Activated CD8-positive, alpha-beta T cell treated with anti-CD3 and anti-CD28 coated beads for 36 hours (primary cell): ENCODE results near the gene TMEM273. TPM values are rescaled to one million over a fixed set of nuclear protein-coding genes. Genes with fewer than 3 reads are reported as not detected.

ENCODE experiments used
- ATAC-seq: fragments of 200-7000 bp; cut with Tn5 transposase; one replicate; pipeline ENCODE4 v1.10.0; 2021; ENCODE audit warnings: mild to moderate bottlenecking, moderate library complexity
- CTCF ChIA-PET: fragments of 350-600 bp; sonication (Branson Sonifier 250); formaldehyde crosslinking; loops from one replicate; lab custom pipeline; 2021; ENCODE audit warnings: antibody characterized with exemption; lab: Charles Lee
- POLR2A ChIA-PET: fragments of 350-600 bp; sonication (Branson Sonifier 250); formaldehyde crosslinking; loops from one replicate; lab custom pipeline; 2021; ENCODE audit warnings: antibody characterized with exemption; lab: Charles Lee
- DNase-seq: peaks from one replicate; pipeline ENCODE4 v3.0.0-alpha.2; 2020
- H3K27ac Mint-ChIP-seq: one replicate; pipeline ENCODE4 v1.8.0; 2021; ENCODE audit warnings: mild to moderate bottlenecking, mixed read lengths
- H3K27me3 Mint-ChIP-seq: one replicate; pipeline ENCODE4 v1.8.0; 2021; ENCODE audit warnings: mixed read lengths
- H3K36me3 Mint-ChIP-seq: one replicate; pipeline ENCODE4 v1.8.0; 2021; ENCODE audit warnings: low read depth, mixed read lengths
- H3K4me1 Mint-ChIP-seq: one replicate; pipeline ENCODE4 v1.8.0; 2021; ENCODE audit warnings: low read depth, mixed read lengths
- H3K4me3 Mint-ChIP-seq: one replicate; pipeline ENCODE4 v1.8.0; 2021; ENCODE audit warnings: mild to moderate bottlenecking, moderate library complexity, mixed read lengths
- H3K9me3 Mint-ChIP-seq: one replicate; pipeline ENCODE4 v1.8.0; 2021; ENCODE audit warnings: mixed read lengths
- CTCF ChIP-seq: fragments of 200-600 bp; IDR thresholded peaks from one replicate; pipeline ENCODE4 v1.8.0; 2022; ENCODE audit warnings: antibody characterized with exemption, mild to moderate bottlenecking
- intact Hi-C: fragments of 100-400 bp; cut with micrococcal nuclease; formaldehyde crosslinking; loops from one replicate; pipeline ENCODE4 v1.10.0; 2022
- total RNA-seq, 2 experiments: library from RNA; stranded (reverse); gene quantifications; one replicate each; pipeline ENCODE4 v1.2.3, GENCODE V29; 2021

Gene TMEM273
- total RNA-seq, 2 experiments from 2014 or later: 16.6 to 19.0 TPM

GRCh38 chr10:49114718-49115014, 73.5 kb downstream of the TMEM273 start:
- Mint-ChIP-seq H3K27ac (no peak overlapping the region), H3K4me1 (peaks cover 4% of the 10 kb centered on the region), H3K9me3 (no peaks in the 10 kb centered on the region), H3K4me3 (peak overlapping the region; percentile 15), H3K27me3 (peaks cover 36% of the 10 kb centered on the region), H3K36me3 (no peaks in the 10 kb centered on the region)
- TF ChIP-seq CTCF: no peak
- DNase-seq: no peak
- CTCF ChIA-PET: no interaction called here
- POLR2A ChIA-PET: interaction anchor here (0.6 kb wide), 1 partner anchor 183 kb away, joined by 3 read pairs; no protein-coding TSS in a partner anchor
- intact Hi-C loops: no loop called here
- no peak for ATAC-seq

GRCh38 chr10:49113741-49114141, 74.5 kb downstream of the TMEM273 start:
- Mint-ChIP-seq H3K36me3 (no peaks in the 10 kb centered on the region), H3K4me3 (no peak overlapping the region), H3K9me3 (no peaks in the 10 kb centered on the region), H3K27ac (no peak overlapping the region), H3K4me1 (peaks cover 4% of the 10 kb centered on the region), H3K27me3 (peaks cover 39% of the 10 kb centered on the region)
- intact Hi-C loops: no loop called here
- ATAC-seq: no peak
- no peak for TF ChIP-seq CTCF
- POLR2A ChIA-PET: interaction anchor here (0.8 kb wide), 1 partner anchor 14 kb away, joined by 3 read pairs; no protein-coding TSS in a partner anchor
- no peak for DNase-seq
- CTCF ChIA-PET: no interaction called here

- intact Hi-C loops: no loop called here
- POLR2A ChIA-PET: interaction anchor here (0.6 kb wide), 1 partner anchor 318 kb away, joined by 3 read pairs; no protein-coding TSS in a partner anchor
These were observed 75.3 kb downstream of the TMEM273 start for GRCh38 chr10:49112851-49113250.

GRCh38 chr10:49112098-49112497, 76.1 kb downstream of the TMEM273 start:
- intact Hi-C loops: no loop called here
- peaks cover 37% of the 10 kb centered on the region for H3K27me3 Mint-ChIP-seq
- ATAC-seq (no peak), DNase-seq (no peak)
- H3K9me3 Mint-ChIP-seq: no peaks in the 10 kb centered on the region
- TF ChIP-seq CTCF: no peak
- H3K36me3 Mint-ChIP-seq: no peaks in the 10 kb centered on the region
- ChIA-PET CTCF (no interaction called here), POLR2A (interaction anchor here (0.6 kb wide), 1 partner anchor 317 kb away, joined by 3 read pairs; no protein-coding TSS in a partner anchor)
- H3K27ac Mint-ChIP-seq: no peak overlapping the region
- no peak overlapping the region for H3K4me3 Mint-ChIP-seq
- H3K4me1 Mint-ChIP-seq: peaks cover 4% of the 10 kb centered on the region

More at GRCh38 chr10:49112851-49113250, 75.3 kb downstream of the TMEM273 start:
- no peak for DNase-seq
- H3K4me3 Mint-ChIP-seq: no peak overlapping the region
- H3K9me3 Mint-ChIP-seq: no peaks in the 10 kb centered on the region
- TF ChIP-seq CTCF: no peak
- ATAC-seq: no peak
- no peak overlapping the region for H3K27ac Mint-ChIP-seq
- no peaks in the 10 kb centered on the region for H3K36me3 Mint-ChIP-seq
- peaks cover 4% of the 10 kb centered on the region for H3K4me1 Mint-ChIP-seq
- CTCF ChIA-PET: interaction anchor here (1.1 kb wide), 1 partner anchor 19 kb away, joined by 3 read pairs; no protein-coding TSS in a partner anchor
- peaks cover 37% of the 10 kb centered on the region for H3K27me3 Mint-ChIP-seq

GRCh38 chr10:49111320-49111698, 76.9 kb downstream of the TMEM273 start:
- ATAC-seq: no peak
- peaks cover 4% of the 10 kb centered on the region for H3K4me1 Mint-ChIP-seq
- DNase-seq: no peak
- TF ChIP-seq CTCF: no peak
- no peak overlapping the region for H3K27ac Mint-ChIP-seq
- no peaks in the 10 kb centered on the region for H3K36me3 Mint-ChIP-seq
- H3K27me3 Mint-ChIP-seq: peaks cover 33% of the 10 kb centered on the region
- intact Hi-C loops: no loop called here
- CTCF ChIA-PET: no interaction called here
- H3K4me3 Mint-ChIP-seq: no peak overlapping the region
- H3K9me3 Mint-ChIP-seq: no peaks in the 10 kb centered on the region
- POLR2A ChIA-PET: no interaction called here
